ENCODE data around the gene CELF1. TPM values are rescaled to one million over a fixed set of nuclear protein-coding genes. Genes with fewer than 3 reads are reported as not detected.

CELF1 gene
- total RNA-seq, 4 donors from 2014 or later: 69.6 to 151 (median 99.3) TPM

DNA sequence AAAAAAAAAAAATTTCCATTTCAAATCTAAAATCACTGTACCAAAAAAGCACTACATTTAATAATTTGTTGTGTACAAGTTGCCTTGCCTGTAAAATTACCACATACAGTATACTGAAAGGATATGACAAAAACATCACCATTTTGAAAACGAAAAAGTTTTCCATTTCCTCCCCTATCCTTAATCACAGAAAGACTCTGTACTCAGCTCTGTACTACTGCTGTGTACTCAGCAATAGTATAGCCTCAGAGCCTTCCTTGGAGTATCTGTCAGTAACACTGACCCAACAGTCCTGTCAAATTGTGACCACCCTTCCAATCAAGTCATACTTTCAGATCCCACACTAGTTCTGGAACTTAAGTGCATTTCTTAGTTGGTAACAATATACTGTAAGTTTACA, 48.0 kb downstream of the CELF1 start:
- WGBS: 66% methylated on average over 1 of the region's 1 CpG
- intact Hi-C loops (cut with DNase I): loop anchor here (5.0 kb wide), 1 partner anchor 47 kb away; the partner anchor contains the start of gene CELF1
- peak overlapping the region in 1 of 4 donors; percentile 5 for H3K27ac ChIP-seq (replicated peaks in 1 of 4)

GRCh38 chr11:47503227-47503626, 49.7 kb downstream of the CELF1 start:
- no peaks in the 10 kb centered on the region for H3K27me3 ChIP-seq
- intact Hi-C loops (cut with DNase I): no loop called here
- no peaks in the 10 kb centered on the region for H3K9me3 ChIP-seq
- H3K4me3 ChIP-seq: no peak overlapping the region
- no peak for DNase-seq (ENCODE audit: extremely low spot score)
- H3K27ac ChIP-seq (replicated peaks in 1 of 4): no peak overlapping the region
- TF ChIP-seq POLR2AphosphoS5 (IDR thresholded peaks at IDR 0.05) (no peak), POLR2A (IDR thresholded peaks at IDR 0.05; ENCODE audit: low read depth) (no peak), CTCF (IDR thresholded peaks at IDR 0.05) (no peak), EP300 (IDR thresholded peaks at IDR 0.05) (no peak)
- H3K4me1 ChIP-seq: peaks cover 45 to 99% (median 86%) of the 10 kb centered on the region in 4 donors
- peaks cover 0 to 5% (median 0%) of the 10 kb centered on the region in 4 donors for H3K36me3 ChIP-seq

More for the DNA sequence above, 48.0 kb downstream of the CELF1 start:
- H3K36me3 ChIP-seq: peaks cover 0 to 5% (median 0%) of the 10 kb centered on the region in 4 donors
- DNase-seq (ENCODE audit: extremely low spot score): no peak
- H3K9me3 ChIP-seq: no peaks in the 10 kb centered on the region
- H3K4me3 ChIP-seq: no peak overlapping the region
- no peaks in the 10 kb centered on the region for H3K27me3 ChIP-seq
- H3K4me1 ChIP-seq: peaks cover 51 to 99% (median 86%) of the 10 kb centered on the region in 4 donors
- no peak for TF ChIP-seq POLR2A (IDR thresholded peaks at IDR 0.05; ENCODE audit: low read depth)
- TF ChIP-seq CTCF (IDR thresholded peaks at IDR 0.05): no peak
- no peak for TF ChIP-seq EP300 (IDR thresholded peaks at IDR 0.05)
- TF ChIP-seq POLR2AphosphoS5 (IDR thresholded peaks at IDR 0.05): no peak

DNA sequence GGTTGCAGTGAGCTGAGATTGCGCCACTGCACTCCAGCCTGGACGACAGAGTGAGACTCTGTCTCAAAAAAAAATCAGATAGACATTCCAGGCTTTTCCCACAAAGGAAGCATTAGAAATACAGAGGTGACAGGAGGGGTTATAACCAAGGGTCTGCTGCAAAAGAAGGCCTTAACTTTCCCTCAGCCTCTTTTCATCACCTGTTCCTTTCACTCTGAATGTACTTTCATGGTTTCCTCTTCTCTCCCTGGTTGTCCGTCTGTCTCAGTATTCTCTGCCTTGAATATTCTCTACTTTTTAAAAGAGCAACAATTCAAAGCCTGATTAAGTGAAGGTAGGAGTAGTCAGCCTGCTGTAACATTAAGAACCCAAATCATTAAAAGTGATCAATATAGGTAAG, 50.2 kb downstream of the CELF1 start:
- Histone ChIP-seq H3K9me3 (no peaks in the 10 kb centered on the region), H3K36me3 (peaks cover 0 to 5% (median 0%) of the 10 kb centered on the region in 4 donors), H3K27me3 (no peaks in the 10 kb centered on the region), H3K4me3 (no peak overlapping the region), H3K27ac (replicated peaks in 1 of 4) (peak overlapping the region in 1 of 4 donors; percentile 11), H3K4me1 (peaks cover 41 to 99% (median 86%) of the 10 kb centered on the region in 4 donors)
- intact Hi-C loops (cut with DNase I): no loop called here
- no peak for TF ChIP-seq EP300 (IDR thresholded peaks at IDR 0.05)
- WGBS: 60% methylated on average over 3 of the region's 3 CpGs
- DNase-seq (ENCODE audit: extremely low spot score): no peak

GRCh38 chr11:47501101-47501500, 51.8 kb downstream of the CELF1 start:
- H3K27me3 ChIP-seq: no peaks in the 10 kb centered on the region
- no peak overlapping the region for H3K4me3 ChIP-seq
- peaks cover 0 to 5% (median 0%) of the 10 kb centered on the region in 4 donors for H3K36me3 ChIP-seq
- H3K27ac ChIP-seq (replicated peaks in 1 of 4): peak overlapping the region in 2 of 4 donors; percentile 3 to 13
- whole genome bisulfite sequencing: 93% methylated on average over 5 of the region's 5 CpGs
- DNase-seq (ENCODE audit: extremely low spot score): no peak
- intact Hi-C loops (cut with DNase I): no loop called here
- H3K4me1 ChIP-seq: peaks cover 43 to 99% (median 86%) of the 10 kb centered on the region in 4 donors
- H3K9me3 ChIP-seq: no peaks in the 10 kb centered on the region
- TF ChIP-seq EP300 (IDR thresholded peaks at IDR 0.05): no peak
- no peak for TF ChIP-seq POLR2A (IDR thresholded peaks at IDR 0.05; ENCODE audit: low read depth)
- TF ChIP-seq POLR2AphosphoS5 (IDR thresholded peaks at IDR 0.05): no peak
- TF ChIP-seq CTCF (IDR thresholded peaks at IDR 0.05): no peak

DNA sequence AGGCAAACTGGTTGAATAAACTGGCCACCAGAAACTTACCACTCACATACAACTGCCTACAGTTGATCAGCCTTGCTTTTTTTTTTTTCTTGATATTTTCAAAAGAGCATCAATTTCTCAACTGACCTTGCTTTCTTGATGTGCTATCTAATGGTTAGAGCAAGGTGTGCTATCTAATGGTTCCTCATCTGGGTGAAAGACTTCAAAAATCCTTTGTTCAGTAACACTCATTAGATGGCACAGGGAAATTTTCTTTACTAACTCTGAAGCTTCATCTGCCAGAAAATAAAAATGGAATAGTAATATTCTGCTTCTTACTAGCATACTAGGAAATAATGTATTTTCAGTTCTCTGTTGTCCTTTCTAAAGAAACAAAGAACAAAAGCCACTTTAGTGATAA, 52.8 kb downstream of the CELF1 start:
- Histone ChIP-seq H3K9me3 (no peaks in the 10 kb centered on the region), H3K36me3 (peaks cover 0 to 6% (median 3%) of the 10 kb centered on the region in 4 donors), H3K27me3 (no peaks in the 10 kb centered on the region), H3K4me1 (peaks cover 46 to 99% (median 90%) of the 10 kb centered on the region in 4 donors), H3K4me3 (no peak overlapping the region), H3K27ac (replicated peaks in 1 of 4) (peak overlapping the region in 3 of 4 donors; percentile 15 to 22 (median 15))
- intact Hi-C loops (cut with DNase I): no loop called here
- no peak for TF ChIP-seq POLR2AphosphoS5 (IDR thresholded peaks at IDR 0.05)
- TF ChIP-seq CTCF (IDR thresholded peaks at IDR 0.05): no peak
- no peak for TF ChIP-seq POLR2A (IDR thresholded peaks at IDR 0.05; ENCODE audit: low read depth)
- TF ChIP-seq EP300 (IDR thresholded peaks at IDR 0.05): no peak
- DNase-seq (ENCODE audit: extremely low spot score): no peak

Data from esophagus muscularis mucosa (tissue), 4 donors.